Left colon (tissue), 2 donors: ENCODE results near the gene BCL6B. TPM values are rescaled to one million over a fixed set of nuclear protein-coding genes. Genes with fewer than 3 reads are reported as not detected.
"Not testable (repeated sequence)": the region's sequence is repeated elsewhere in the genome, so short reads cannot be mapped to it uniquely, and the experiment has no call there.

ENCODE experiments used
- ATAC-seq: fragments of 200-7000 bp; cut with Tn5 transposase; one replicate; pipeline ENCODE4 v1.9.1; 2020; ENCODE audit warnings: mild to moderate bottlenecking, moderate library complexity
- DNase-seq, 2 donors: peaks; one replicate each; pipeline ENCODE4 v3.0.0-alpha.2; 2020
- intact Hi-C, 2 donors: fragments of 100-400 bp; cut with DNase I in 1 of 2; cut with micrococcal nuclease in 1 of 2; formaldehyde crosslinking; loops; one replicate each; pipeline versions ENCODE4 v1.11.2 to v1.14.0; 2022; cut with DNase I, micrococcal nuclease
- total RNA-seq, 2 donors: library from RNA; stranded (reverse); fragmentation: NEBNext Ultra II Directional; extraction: Animal tissue kit (Norgen Biotek cat#: 25700); gene quantifications; one replicate each; pipeline ENCODE4 v1.2.1, GENCODE V29; 2021
- donor health status: DM: no; HTN: no; CAD: no.
- donor health status: DM: yes; HTN: yes; CAD: no.

The BCL6B gene
- total RNA-seq, 2 donors from 2014 or later: 2.0 to 2.6 TPM

DNA sequence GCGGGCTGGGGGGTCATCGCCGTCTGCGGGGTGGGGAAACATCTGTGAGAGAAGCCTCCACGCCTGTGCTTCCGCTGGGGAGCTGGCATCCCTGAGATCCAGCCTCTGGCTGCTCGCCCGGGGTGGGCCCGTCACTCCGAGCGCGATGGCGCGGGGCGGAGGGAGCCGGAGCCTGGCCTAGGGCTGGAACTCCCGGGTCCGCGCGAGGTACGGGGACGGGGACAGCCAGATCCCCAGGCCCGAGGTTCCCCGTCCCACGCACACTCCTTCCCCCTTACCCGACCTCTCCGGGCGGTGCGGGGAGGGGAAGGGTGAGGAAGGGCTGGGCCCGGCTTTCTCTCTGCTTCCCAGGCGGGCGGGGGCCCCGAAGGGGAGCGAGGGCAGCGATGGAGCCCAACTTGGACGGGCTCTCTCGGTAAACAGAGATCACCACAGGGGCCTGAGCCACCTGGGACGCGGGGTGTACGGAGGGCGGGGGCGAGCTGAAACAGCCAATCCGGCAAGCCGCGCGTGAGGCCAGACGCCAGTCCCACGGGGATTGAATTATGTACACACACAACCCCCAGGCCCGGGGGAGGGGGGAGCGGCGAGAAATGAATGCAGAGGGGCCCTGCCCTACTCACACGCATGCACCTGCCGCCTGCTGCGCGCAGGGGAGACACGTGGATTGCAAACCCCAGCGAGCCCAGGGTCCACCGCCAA lies 20.8 kb downstream of the BCL6B start, which contains the start of gene SLC16A11:
SLC16A11 (minus strand) TSS at position 596 of the 702 bp plus-strand sequence; CDS start at position 17, 579 bp downstream.
- DNase-seq (peak in 1 of 2 donors; percentile 59), ATAC-seq (peak; percentile 26)
- intact Hi-C loops: no loop called here

DNA sequence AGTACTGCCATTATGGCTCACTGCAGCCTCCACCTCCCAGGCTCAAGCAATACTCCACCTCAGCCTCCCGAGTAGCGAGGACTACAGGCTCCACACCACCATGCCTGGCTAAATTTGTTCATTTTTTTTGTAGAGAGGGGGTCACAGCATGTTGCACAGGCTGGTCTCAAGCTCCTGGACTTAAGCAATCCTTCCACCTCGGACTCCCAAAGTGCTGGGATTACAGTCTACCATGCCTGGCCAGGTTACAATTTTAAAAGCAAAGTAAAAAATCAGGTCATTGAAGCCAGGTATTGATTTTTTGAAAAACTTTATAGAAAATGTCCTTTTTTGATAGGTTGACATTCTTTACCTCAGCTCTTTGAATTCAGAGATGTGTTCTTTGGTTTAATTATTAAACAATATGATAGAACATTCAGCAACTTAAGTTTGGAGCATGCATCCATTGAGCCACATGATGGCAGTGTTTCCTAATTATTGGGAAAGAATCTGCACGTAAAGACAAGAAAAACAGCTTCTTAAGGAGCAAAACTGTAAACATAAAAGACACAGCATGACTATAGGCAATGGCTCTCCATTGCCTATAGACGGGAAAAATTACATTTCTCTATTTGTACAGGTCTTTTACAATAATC lies 22.8 kb downstream of the BCL6B start:
- DNase-seq: peak in 1 of 2 donors; percentile 50
- ATAC-seq: peak; percentile 55
- intact Hi-C loops: loop anchor here in 1 of 2 donors (5.0 kb wide), 1 partner anchor 132 kb away; the partner anchor contains the start of gene ASGR1

DNA sequence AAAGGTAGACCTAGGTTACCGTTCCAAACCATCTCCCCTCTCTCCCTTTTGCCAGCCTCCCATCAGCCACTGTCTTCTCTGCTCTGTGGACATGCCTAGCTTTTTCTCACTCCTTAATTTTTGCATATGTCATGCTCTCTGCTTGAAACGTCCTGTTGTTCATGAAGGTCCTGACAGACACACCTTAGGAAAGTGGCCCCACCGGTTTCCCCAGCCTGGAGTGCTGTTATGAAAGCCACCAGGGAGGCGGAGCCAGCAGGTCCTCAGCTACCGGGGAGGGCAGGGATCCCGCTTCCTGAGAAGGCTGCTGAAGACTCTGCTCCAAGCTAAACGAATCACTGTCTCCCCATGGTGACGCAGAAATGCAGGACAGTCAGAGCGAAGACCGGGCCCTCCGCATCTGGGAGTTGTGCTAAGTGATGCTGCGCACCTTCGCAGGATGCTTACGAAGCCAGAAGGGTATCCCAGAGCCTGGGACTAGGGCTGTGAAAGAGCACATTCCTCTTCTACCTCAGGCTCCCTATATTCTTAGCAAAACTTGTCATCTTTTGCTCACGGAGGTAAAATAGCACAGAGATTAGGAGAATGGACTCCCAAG lies 23.4 kb downstream of the BCL6B start:
- ATAC-seq: peak; percentile 84
- intact Hi-C loops: loop anchor here in 1 of 2 donors (5.0 kb wide), 1 partner anchor 131 kb away; the partner anchor contains the start of gene ASGR1
- DNase-seq: peak; percentile 94

DNA sequence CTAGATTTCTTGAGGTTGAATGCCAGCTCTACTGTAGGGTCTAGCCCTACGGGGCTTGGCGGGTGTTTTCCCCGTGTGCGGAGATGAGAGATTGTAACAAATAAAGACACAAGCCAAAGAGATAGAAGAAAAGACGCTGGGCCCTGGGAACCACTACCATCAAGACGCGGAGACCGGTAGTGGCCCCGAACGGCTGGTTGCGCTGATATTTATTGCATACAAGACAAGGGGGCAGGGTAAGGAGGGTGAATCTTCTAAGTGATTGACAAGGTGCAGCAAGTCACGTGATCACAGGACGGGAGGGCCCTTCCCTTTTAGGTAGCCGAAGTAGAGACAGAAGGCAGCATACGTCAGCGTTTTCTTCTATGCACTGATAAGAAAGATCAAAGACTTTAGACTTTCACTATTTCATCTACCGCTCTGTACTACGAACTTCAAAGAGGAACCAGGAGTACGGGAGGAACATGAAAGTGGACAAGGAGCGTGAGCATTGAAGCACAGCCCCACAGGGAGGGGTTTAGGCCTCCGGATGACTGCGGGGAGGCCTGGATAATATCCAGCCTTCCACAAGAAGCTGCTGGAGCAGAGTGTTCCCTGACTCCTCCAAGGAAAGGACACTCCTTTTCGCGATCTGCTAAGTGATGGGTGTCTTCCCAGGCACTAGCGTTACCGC lies 24.0 kb downstream of the BCL6B start:
- DNase-seq: peak; percentile 62 to 85
- intact Hi-C loops: loop anchor here in 1 of 2 donors (5.0 kb wide), 1 partner anchor 130 kb away; the partner anchor contains the start of gene ASGR1
- peak; percentile 36 for ATAC-seq

DNA sequence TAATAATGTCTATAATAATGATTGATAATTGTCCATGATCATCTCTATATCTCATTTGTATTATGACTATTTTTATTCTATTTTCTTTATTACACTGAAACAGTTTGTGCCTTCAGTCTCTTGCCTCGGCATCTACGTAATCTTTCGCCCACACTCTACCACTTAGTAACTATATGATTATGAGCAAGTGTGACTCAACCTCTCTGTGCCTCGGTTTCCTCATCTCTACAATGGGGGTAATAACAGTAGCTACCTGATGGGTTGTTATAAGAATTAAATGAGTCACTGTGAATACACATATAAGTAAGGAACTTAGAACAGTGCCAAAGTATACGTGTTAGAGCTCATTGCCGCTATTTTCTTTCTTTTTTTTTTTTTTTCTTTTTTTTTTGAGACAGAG lies 24.7 kb downstream of the BCL6B start:
- intact Hi-C loops: loop anchor here in 1 of 2 donors (5.0 kb wide), 1 partner anchor 130 kb away; the partner anchor contains the start of gene ASGR1
- no peak for ATAC-seq

DNA sequence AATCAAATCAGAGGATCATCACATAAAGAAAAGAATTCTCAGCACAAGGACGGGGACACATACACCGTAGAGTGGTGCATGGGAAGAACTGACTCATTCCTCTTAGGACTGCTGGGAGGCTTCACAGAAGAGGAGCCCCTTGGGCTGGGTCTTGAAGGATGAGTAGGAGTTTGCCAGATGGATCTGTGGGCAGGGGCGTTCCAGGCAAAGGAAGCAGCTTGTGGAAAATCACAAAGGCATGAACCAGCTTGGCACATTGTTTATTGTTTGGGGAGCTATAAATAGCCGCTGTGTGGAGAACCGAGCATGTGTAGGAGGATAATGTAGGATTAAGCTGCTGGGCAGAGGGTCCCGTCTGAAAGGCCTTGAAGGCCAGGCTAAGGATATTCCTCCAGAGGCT lies 26.1 kb downstream of the BCL6B start:
- ATAC-seq (no peak), DNase-seq (no peak)
- intact Hi-C loops: loop anchor here in 1 of 2 donors (5.0 kb wide), 1 partner anchor 128 kb away; the partner anchor contains the start of gene ASGR1

More for the DNA sequence above, 24.7 kb downstream of the BCL6B start:
- DNase-seq: no peak

DNA sequence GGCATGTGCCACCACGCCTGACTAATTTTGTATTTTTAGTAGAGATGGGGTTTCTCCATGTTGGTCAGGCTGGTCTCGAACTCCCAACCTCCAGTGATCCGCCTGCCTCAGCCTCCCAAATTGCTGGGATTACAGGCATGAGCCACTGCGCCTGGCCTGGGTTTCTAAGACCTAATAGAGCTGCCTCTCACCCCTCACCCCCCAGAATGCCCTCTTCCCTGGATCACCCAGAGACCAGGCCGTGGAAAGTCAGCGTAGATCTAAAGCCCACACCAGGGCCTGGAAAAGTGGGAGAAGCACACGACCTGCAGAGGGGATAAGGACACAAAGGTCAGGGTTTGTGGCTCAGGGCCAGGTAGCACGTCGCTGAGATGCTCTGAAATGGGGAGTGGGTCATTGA lies 27.7 kb downstream of the BCL6B start:
- DNase-seq, ATAC-seq: not testable (repeated sequence)
- intact Hi-C loops: loop anchor here in 1 of 2 donors (5.0 kb wide), 1 partner anchor 87 kb away; no protein-coding TSS in a partner anchor

DNA sequence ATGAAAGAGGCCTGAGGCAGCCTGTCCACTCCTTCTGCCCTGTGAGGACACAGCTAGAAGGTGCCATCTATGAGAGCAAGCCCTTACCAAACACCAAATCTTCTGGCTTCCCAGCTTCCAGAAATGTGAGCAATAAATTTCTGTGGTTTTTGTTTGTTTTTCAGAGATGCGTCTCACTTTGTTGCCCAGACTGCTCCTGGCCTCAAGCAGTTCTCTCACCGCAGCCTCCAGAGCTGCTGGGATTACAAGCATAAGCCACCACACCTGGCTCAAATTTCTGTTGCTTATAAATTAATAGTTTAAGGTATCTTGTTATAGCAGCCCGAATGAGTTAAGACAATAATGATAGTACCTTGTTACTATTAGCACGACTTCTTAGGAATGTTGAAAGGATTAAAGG lies 33.5 kb downstream of the BCL6B start:
- intact Hi-C loops: no loop called here
- DNase-seq (no peak), ATAC-seq (no peak)

DNA sequence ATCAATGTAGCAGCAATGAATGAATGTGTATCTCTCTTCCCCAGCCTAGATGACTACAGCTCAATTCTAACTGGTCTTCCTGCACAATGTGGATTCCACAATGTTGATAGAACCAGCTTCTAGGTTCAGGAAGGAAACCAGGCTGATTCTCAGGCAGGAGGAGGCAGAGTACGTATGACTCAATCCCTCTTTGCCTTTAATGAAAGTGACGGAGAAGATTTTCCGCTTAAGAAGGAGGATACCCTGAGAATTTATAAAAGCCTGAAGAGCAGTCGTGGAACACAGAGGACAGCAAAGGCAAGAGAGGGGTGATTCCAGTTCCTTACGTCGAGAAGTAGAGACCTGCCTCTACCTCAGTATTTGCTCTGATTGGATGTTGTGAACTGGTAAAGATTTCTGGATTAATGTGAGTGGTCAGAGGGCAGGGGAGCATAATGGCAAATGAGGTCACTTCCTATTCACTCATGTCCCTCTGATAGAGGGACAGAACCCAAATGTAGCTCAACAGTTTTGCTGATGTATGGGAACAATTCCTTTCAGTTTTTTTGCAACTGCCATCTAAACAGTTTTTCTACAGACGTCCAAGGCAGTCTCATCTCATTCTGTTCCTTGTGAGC lies 36.1 kb downstream of the BCL6B start:
- intact Hi-C loops: no loop called here
- DNase-seq: no peak
- ATAC-seq: no peak

DNA sequence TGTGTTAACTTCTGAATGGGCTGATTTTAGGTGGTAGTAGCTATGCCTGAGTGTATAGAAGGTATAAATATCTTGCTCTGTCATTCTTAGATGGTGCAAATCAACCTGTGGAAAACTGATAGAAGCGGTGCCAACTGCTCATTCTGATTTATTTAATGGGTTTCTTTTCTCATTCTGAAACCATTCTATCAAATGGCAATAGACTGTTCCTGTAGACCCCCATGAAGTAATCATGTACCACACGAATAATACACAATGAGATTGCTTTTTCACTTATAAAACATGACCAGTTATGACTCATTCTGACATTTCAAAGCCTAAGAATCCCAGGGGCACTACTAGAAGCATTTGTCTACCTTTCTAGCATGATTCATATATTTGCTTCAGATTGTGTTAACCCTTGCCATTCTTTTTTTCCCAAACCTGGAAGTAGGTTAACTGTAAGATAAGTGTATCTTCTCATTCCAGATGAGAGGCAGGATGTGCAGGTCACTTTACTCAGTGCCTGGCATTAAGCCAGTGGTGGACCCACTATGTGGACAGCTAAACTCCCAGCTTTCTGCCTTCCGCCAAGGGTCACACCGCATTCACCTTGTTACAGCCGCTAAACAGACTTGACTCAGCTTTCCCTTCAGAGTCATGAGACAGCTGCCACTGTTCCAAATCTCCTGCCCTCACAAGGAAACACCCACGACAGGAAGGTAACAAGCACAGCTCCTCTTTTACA lies 37.5 kb downstream of the BCL6B start:
- intact Hi-C loops: no loop called here
- no peak for DNase-seq
- no peak for ATAC-seq

DNA sequence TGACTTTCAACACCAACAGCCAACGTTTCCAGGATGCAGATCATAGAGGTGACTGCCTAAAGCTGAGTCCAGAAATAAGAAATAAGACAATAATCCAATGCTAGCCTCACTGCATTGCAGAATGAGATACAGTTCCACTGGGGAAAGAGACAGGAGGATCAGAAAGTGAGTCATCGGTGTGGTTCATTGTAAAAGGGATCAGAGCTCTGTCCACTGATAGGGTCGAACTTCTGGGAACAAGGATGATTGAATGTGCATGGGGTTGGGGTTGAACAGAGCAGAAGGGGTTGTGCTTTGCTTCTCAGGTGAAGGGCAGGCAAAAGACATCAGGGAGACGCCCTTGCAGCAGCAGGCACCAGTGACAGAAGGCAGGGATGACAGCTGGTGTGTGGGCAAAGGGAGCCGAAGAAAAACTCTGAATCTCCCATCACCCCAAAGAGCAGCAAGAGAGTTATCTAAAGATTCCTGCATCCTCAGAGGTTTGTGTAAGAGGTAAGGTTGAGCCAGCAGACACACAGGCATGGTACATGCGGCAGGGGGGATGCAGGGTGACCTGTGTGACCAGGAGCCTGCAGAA lies 40.8 kb downstream of the BCL6B start:
- no peak for ATAC-seq
- no peak for DNase-seq
- intact Hi-C loops: no loop called here

DNA sequence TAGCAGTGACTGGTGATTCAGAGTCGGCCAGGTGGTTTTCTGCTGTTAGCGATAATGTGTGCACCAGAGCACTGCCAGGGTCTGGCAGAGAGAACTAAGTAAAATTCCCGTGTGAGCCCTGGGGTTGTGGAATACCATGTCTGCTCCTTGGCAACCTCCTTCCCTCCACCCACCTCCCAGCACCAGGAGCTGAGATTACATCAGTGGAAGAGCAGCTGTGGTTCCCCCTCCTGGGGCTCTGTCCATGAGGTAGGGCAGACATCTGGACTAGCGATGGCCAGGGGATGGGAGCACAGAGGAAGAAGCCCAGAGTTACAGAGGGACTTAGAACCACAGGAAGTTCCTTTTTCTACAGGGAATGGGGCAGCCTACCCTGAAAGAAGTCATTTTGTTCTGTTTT lies 41.4 kb downstream of the BCL6B start:
- intact Hi-C loops: no loop called here

DNA sequence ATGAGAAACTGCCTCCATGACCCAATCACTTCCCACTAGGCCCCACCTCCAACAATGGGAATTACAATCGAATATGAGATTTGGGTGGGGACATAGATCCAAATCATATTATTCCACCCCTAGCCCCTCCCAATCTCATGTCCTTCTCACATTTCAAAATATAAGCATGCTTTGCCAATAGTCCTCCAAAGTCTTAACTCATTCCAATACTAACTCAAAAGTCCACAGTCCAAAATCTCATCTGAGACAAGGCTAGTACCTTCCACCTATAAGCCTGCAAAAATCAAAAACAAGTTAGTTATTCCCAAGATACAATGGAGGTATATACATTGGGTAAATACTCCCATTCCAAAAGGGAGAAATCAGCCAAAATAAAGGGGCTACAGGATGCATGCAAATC lies 44.3 kb downstream of the BCL6B start:
- intact Hi-C loops: no loop called here
- ATAC-seq: no peak

More for the DNA sequence above, 41.4 kb downstream of the BCL6B start:
- ATAC-seq (no peak), DNase-seq (no peak)

DNA sequence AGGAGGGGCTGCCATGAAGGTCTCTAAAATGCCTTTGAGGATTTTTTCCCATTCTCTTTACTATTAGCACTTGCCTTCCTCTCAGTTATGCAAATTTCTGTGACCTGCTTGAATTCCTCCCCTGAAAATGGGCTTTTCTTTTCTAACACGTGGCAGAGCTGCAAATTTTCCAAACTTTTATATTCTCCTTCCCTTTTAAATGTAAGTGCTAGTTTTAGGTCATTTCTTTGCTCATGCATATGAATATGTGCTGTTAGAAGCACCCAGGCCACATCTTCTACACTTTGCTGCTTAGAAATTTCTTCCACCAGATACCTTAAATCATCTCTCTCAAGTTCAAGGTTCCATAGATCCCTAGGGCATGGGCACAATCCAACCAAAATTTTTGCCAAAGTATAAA lies 45.4 kb downstream of the BCL6B start:
- ATAC-seq: no peak
- intact Hi-C loops: no loop called here
- DNase-seq: no peak

More for the DNA sequence above, 44.3 kb downstream of the BCL6B start:
- DNase-seq: no peak

DNA sequence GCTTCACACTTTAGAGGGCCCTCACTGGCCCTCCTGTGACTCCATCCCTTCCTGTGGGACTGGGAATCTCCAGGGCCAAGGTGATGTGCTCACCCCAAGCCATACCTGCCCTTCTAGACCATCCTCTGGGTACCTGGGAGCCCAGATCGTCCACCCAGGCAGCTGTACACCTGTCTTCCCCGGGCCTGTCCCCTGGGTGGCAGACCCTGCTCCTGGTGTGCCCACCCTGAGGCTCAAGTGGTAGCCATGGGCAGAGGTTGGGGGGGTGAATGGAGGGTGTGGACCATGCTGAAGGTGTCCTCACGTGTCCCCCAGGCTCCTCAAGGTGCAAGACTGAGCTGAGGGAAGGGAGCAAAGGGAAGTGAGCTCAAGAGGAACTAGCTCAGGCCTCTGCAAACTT lies 47.9 kb downstream of the BCL6B start:
- intact Hi-C loops: no loop called here
- DNase-seq (no peak), ATAC-seq (no peak)

DNA sequence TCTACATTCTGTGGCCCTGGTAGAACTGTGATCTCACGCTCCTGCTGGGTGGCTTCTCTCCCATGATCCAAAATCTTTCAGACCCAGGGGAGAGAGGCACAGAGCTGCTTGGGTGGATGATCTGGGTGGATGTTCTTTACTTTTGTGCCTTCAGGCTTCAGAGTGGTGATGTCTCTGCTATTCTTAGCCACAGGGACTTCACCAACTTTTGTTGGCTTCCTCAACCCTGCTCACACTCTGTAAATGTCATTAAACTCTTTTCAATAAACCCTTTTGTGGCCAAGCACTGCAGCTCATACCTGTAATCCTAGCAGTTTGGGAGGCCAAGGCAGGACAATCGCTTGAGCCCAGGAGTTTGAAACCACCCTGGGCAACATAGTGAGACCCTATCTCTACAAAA lies 49.6 kb downstream of the BCL6B start:
- ATAC-seq (no peak), DNase-seq (no peak)
- intact Hi-C loops: no loop called here

DNA sequence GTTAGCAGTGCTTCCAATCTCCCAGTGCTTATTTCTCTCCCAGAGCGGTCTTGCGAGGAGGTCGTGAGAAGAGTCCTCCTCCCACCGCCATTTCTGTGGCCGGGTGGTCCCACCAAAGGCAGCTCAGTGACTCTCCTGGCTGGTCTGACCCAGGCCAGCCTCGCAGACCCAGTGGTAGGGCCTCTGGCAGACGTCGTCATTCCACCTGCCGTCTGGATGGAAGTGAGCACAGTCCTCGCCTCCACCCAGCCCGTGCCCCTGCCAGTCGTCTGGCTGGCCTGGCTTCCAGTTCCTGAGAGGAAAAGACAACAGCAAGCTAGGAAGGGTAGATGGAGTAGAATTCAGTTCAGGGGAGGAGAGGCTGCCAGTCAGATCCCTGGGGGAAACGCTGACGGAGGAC lies 52.1 kb downstream of the BCL6B start:
- intact Hi-C loops: no loop called here
- ATAC-seq (no peak), DNase-seq (no peak)
